Endometrial microvascular endothelial cells (primary cell): ENCODE measurements around the gene DKKL1. TPM values are rescaled to one million over a fixed set of nuclear protein-coding genes. Genes with fewer than 3 reads are reported as not detected.

Source experiments
- in situ Hi-C: cut with HindIII; loops from 2 replicates; pipeline ENCODE4 v1.10.0; 2017; ENCODE audit warnings: low sequenced_read_pairs, low pct_unique_long_range_greater_than_20kb; ENCODE audit errors: inconsistent ontology term
- total RNA-seq: library from RNA; depleted of rRNA; stranded (reverse); fragments of >200 nt; gene quantifications from one replicate; pipeline ENCODE4 v1.2.3, GENCODE V29; 2015; ENCODE audit errors: inconsistent ontology term

DKKL1 gene
- total RNA-seq, 1 donor from 2014 or later, result not detected

DNA sequence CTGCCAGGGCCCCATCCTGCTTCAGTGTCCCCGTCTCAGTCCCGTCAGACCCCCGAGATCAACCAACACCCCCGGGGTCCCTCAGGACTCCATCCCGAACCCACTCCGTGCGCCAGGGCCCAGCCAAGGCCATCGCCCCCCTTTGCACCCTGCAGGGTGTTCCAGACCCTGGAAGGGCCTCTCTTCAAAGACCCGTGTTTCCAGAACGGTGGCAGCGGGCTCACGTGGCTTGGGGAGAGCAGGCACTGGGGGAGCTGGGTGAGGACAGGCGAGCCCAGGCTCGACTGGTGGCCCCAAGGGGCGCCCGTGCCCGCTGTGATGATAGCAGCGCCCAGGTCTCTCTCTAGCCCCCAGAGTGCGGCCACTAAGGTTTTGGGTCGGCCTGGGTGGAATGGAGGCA lies 25.7 kb downstream of the DKKL1 start:
- in situ Hi-C loops, result no loop called here

DNA sequence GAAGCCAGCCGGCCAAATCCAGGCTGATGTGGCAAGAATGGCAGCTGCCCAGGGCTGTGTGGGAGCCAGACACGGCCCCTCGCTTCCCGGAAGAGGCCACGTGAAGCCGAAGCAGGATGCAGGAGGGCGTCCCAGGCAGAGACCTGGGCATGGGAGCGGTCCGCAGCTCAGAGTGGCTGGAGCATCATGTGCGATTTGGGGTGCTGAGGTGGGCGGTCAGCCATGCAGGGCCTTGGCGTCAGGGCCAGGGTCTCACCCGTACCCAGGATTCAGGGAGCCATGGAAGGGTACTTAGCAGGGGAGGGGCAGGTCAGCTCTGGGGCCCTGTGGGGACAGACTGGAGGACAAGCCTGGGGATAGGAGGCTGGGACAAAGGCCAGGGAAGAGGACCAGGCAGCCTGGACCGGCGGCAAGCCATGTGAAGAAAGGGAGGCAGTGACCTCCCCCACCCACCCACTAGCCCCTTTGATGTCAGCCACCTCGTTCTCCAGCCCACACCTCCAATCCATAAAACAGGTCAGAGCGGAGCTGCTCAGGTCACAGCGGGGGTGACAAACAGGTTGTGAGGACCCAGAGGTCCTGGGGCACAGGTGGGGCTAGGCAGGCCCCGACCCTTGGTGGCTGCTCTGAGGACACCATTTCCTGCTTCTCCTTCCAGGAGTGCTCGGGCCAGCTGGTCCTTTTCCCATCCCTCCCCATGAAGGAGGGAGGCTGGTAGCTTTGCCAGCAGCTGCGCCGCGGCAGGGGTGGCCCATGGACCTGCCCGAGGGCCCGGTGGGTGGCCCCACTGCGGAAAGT lies 26.7 kb downstream of the DKKL1 start:
- in situ Hi-C loops, result no loop called here

DNA sequence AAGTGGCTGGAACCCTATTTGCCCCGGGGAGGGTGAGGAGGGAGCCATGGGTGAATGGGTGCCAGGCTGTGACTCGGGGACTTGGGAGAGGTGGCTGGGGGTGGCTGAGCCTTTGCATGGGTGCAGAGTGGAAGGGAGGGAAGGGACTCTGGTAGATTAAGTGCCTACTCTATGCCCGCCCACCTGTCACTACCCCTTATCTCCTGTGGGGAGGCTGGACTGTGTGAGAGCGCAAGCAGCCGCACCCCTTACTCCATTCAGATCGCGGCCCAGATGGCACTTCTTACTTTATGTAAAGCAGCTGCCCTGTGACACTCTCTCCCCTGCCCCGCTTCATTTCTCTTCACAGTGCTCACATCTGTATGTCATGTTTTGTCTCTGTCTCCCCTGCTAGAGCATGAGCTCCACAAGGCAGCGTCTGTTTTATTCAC lies 27.3 kb downstream of the DKKL1 start:
- in situ Hi-C loops, result no loop called here

DNA sequence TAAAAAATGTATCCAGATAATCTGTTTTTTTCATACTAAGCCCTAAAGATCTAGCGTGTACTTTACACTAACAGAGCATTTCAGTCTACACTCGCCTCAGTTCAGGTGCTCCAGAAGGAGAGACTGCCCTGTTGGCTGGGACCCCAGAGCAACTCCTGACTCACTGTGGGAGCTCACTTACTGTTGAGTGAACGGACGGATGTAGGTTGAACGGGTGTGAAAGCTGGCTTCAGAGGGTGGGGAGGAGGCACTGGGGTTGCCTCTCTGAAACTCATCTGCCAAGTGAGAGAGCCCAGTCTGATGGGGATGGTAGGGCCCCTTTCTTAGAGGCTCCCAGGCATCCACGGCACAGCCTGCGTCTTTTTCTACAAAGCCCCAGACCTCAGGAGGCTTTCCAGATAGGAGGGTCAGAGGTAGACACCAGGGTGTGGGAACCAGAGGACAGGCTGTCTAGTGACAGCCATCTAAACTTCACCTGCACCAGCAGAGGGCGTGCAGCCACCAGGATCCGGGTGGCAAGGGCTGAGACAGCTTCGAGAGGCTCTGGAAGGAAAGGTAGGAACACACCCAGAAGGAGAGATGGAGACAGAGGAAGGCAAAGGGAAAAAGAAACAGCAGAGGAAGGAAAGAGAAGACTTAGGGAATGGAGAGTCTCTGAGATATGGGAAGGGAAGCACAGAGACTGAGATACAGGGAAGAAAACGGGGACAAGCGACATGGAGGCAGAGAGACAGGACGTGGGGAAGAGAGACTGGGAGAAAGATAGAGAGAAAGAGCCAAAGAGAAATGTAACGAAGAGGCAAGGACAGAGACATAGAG lies 28.1 kb downstream of the DKKL1 start:
- in situ Hi-C loops, result no loop called here

DNA sequence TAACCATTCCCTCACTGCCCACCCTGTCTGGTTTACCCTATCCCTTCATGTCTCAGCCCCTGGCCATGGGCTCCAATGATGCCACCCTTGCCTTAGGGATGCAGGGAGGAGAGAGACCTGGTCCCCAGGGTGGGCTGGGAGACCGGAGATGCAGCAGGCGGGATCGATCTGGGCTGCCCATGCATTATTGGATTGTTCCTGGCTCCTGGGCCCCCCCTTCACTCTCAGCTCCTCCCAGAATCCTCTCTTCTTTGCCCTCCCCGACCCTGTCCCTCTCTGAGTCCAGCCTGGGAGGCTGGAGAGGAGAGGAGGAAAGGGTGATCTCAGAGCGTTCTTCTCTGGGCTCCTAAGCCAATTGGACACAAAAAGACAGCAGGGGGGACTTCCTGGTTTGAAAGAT lies 30.2 kb downstream of the DKKL1 start:
- in situ Hi-C loops, result no loop called here

DNA sequence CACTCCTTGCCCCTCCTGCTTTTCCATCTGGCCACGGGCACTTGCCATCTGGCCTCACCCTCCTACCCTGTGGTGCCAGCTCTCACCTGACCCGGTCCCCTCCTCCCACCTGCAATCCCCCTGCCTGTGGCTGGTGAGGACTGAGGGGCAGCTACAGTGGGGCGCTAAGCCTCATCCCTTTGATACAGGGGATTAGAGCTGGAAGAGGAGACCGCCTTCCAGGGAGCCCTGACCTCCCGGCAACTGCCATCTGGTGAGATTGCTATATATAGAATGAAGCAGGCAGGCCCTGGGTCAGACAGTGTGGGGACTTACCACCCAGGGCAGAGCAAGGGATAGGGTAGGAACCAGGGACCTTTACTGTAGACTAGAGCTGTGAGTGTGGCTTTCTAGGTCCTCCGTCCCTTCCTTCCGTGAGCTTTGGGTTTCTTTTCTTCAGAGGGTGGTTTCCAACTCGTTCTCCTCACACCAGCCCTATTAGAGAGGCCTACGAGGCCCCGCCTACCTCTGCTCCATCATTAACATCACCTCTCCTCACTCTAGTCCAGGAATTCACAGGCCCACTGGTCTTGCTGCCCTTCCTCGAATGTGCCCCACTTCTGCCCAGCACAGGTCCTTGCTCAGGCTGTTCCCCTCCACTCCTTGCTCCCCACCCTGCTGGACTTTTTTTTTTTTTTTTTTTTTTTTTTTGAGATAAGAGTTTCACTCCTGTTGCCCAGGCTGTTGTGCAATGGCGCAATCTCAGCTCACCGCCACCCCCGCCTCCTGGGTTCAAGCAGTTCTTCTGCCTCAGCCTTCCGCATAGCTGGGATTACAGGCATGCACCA lies 32.1 kb downstream of the DKKL1 start:
- in situ Hi-C loops, result no loop called here

DNA sequence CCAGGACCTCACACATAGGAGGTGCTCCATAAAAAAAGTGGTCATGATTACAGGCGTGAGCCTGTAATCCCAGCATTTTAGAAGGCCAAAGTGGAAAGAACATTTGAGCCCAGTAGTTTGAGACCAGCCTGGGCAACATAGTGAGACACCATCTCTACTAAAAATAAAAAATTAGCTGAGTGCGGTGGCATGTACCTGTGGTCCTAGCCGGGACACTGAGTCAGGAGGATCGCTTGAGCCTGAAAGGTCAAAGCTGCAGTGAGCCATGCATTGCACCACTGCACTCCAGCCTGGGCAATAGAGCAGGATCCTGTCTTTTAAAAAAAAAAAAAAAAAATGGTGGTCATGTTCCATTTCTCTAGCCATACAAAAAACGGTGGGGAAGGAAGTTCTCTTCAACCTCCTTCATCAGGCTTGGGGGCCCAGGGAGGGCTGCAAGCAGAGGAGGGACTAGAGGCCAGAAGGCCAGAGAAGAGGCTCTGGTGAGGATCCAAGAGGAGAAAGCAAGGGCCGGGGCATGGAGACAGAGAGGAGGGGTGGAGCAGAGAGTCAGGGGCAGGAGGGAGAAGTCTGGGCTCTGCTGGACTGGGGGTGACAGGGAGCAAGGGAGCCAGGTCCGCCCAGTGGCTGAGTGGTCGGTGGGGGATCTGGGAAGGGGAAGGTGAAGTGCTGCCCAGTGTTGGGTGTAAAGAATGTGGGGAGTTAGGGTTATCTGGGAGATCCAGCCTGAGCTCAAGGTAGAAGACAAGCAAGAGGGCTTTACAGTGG lies 33.2 kb downstream of the DKKL1 start:
- in situ Hi-C loops, result no loop called here

DNA sequence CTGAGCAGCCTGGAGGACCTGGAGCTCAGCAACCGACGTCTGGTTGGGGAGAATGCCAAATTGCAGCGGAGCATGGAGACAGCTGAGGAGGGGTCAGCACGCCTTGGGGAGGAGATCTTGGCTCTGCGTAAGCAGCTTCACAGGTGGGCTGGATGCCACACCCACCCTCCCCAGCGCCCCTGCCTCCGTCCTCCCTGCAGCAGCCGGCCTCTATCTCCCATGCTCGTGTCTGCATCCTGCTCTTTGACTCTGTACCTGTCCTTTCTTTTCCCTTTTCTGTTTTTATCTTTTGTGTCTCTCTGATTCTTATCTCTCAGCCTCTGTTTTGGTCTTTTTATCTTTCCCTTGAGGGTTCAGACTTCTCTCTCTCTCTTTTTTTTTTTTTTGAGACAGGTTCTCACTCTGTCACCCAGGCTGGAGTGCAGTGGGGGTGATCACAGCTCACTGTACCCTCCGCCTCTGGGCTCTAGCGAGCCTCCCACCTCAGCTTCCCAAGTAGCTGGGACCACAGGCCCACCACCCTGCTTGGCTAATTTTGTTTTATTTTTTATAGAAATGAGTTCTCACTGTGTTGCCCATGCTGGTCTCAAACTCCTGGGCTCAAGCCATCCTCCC lies 34.4 kb downstream of the DKKL1 start:
- in situ Hi-C loops, result no loop called here

DNA sequence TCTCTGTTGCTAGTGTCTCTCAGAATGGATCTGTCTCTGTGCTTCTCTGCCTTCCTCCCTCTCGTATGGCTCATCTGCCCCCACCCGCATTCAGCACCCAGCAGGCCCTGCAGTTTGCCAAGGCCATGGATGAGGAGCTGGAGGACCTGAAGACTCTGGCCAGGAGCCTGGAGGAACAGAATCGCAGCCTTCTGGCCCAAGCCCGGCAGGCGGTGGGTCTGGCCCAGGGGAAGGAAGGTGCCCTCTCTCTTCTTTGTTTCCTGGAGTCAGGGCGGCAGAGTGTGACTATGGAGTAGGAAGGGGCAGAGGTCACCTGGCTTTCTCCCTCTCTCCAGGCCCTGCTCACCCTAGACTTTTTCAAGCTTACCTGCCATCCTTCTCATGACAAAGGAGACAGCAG lies 35.3 kb downstream of the DKKL1 start:
- in situ Hi-C loops, result no loop called here

DNA sequence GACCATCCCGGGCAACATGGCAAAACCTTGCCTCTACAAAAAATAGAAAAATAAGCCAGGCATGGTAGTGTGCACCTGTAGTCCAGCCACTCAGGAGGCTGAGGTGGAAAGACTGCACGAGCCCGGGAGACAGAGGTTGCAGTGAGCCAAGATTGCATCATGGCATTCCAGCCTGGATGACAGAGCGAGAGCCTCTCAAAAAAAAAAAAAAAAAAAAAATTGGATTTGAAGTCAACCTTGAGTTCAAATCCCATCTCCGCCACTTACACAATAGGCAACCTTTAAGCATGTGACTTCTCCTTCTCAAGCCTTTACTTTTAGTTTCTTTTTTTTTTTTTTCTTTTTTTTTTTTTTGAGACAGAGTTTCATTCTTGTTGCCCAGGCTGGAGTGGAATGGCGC lies 36.4 kb downstream of the DKKL1 start:
- in situ Hi-C loops, result no loop called here

DNA sequence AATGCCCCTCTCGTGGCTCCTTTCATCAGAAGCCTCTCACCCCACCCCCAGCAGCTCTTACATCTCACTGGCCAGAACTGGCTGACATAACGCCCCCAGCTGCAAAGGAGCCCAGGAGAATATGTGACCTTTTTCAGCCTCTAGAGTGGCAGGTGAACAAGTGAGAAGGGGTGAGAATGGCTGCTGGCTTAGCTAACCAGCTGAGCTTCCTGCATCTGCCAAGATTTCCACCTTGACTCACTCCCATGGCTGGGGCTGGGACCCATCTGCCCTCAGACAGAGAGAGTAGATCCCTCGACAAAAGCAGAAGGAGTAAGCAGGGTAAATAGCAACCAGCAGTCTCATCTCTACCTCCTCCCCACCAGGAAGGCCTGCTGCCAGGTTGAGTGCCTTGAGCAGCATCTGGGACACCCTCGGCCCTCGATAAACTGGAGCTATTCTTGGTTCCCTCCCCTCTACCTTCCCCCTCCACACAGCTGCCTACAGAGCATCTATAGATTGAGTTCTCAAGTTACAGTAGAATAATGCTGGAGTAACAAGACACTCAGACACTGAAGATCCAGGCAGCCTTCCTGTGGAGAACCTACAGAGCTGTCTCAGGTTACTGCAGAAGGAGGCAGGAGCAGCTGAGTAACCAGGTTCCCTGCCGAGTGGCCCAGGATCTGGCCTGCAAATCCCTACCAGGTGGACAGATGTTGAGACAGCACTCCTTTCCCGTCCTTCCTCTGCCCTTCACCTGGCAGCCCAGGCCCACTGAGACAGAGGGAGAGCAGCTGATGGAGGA lies 39.9 kb downstream of the DKKL1 start:
- in situ Hi-C loops, result no loop called here

DNA sequence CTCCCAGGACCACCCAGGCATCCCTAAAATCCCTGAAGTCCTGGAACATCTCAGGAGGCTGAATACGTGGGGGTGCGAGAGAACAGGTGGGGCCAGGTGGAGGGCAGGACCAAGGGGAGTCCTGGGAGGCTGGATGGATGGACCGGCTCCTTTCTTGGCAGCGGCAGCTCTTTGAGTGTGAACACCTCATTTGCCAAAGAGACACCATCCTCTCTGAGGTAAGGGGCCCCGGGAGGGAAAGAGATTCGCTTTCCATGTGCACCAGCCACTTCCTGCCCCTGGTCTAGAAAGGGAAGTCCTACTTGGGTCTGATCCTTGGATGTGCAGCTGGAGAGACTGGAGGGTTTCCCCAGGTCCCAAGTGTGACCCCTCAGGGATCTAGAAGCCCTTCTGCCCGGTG lies 43.4 kb downstream of the DKKL1 start:
- in situ Hi-C loops, result no loop called here

DNA sequence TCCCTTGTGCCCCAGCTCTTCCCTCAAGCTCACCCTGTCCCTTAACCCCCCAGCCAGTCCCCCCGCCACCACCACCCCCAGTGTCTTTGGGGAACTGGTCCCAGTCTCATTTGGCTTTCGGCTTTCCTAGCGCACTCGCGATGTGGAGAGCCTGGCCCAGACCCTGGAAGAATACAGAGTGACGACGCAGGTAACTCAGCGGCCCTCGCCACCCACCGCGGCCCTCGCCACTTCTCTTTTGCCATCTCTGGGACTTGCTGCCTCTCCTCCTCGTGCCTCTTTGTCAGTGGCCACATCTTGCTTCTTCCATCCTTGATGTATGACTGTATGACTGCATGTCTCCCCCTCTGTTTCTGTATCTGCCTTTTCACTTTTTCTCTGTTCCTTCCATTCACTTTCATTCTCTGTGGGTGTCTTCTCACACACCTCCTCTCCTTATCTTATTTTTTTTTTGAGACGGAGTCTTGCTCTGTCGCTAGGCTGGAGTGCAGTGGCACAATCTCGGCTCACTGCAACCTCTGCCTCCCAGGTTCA lies 43.9 kb downstream of the DKKL1 start:
- in situ Hi-C loops, result no loop called here

DNA sequence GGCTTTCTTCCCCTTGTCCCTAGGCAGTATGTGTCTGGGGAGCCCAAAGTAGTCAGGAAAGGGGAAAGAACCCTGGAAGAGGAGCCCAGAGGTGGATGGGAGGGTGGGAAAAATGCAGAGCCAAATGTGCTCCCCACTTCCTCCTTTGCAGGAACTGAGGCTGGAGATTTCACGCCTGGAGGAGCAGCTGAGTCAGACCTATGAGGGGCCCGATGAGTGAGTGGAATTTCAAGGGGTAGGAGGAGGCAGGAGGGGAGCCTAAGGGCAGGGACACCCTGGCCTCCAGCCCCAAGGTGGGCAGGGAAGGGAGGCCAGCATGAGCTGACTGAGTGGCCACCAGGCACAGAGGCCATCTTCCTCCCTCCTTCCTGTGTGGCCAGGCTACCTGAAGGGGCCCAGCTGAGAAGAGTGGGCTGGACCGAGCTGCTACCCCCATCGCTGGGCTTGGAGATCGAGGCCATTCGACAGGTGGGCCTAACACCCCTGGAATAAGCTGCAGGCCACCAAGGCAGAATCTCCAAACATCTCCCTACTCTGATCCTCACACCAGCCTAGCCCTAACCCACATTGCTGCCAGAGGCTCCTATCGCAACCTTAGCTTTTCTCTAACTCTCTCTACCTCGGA lies 45.3 kb downstream of the DKKL1 start:
- in situ Hi-C loops, result no loop called here

DNA sequence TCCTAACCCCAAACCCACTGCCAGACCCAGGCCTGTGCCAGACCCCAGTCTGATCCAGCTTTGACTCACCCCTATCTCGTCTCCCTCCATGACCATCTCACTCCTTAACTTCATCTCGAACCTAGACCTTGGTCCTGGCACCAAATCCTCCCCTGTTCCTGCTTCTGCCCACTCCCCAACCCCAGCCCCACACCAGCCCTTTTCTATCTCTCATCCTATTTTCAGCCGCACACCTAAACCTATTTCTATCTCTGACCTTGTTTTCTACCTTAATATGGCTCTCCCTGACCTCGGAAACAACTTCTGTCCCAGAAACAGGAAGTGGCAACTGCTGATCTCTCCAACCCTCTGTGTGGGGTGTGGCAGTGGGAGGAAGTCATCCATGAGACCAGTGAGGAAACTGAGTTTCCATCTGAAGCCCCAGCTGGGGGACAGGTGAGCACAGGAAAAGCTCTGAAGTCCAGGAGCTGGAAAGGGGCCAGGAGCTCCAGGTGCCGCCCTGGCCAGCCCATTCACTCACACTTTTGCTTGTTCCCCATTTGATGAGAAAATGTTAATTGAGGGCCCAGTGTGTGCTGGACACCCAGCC lies 45.9 kb downstream of the DKKL1 start:
- in situ Hi-C loops, result no loop called here

DNA sequence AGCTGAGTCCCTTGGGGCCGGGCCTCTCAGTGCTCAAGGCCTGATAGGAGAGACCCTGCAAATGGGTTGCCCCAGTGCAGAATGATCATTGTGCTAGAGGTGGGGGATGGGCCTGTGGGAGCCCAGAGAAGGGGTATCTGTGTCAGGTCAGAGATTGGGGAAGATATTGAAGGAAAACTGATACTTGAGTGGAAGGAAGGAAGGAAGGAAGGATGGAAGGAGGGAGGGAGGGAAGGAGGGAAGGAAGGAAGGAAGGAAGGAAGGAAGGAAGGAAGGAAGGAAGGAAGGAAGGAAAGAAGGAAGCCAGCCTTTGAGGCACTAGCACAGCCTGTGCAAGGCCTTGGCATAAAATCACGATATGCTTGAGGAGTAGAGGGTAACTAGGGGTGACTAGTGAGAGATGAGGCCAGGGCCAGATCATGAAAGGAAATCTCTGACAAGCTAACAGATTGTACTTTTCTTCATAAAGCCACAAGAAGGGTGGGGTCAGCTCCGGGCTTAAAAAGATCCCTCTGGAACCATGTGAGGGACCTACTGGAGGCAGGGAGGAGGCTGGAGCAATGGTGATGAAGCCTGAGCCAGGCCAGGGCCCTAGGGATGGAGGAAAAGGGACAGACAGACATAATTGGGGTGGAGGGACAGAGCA lies 48.1 kb downstream of the DKKL1 start:
- in situ Hi-C loops, result no loop called here
